ENCODE results near the gene NHP2. TPM values are rescaled to one million over a fixed set of nuclear protein-coding genes. Genes with fewer than 3 reads are reported as not detected.

NHP2 gene
- total RNA-seq, 1 experiment from 2014 or later = 263 TPM

GRCh38 chr5:178163772-178164735 lies 10.4 kb upstream of the NHP2 start (continued):
- no peak for TF ChIP-seq ZNF532 (CRISPR knock-in tag; IDR thresholded peaks at IDR 0.05; ENCODE audit: borderline replicate concordance)

GRCh38 chr5:178162481-178162880 lies 8.8 kb upstream of the NHP2 start:
- Mint-ChIP-seq H3K4me1 (peaks cover 10% of the 10 kb centered on the region), H3K4me3 (no peak overlapping the region), H3K27me3 (ENCODE audit: low read depth) (peaks cover 20% of the 10 kb centered on the region), H3K9me3 (no peaks in the 10 kb centered on the region), H3K36me3 (no peaks in the 10 kb centered on the region), H3K27ac (no peak overlapping the region)
- POLR2A ChIA-PET = interaction anchor here (1.0 kb wide), 1 partner anchor 42 kb away, joined by 3 read pairs; the partner anchor contains the start of gene HNRNPAB
- CTCF ChIA-PET = interaction anchor here (0.9 to 1.7 kb wide), 2 partner anchors 86 to 87 kb away, joined by 3 to 9 read pairs; no protein-coding TSS in a partner anchor
- ATAC-seq = no peak
- no peak for DNase-seq (ENCODE audit: low spot score)
- TF ChIP-seq NR2C2 (CRISPR knock-in tag; IDR thresholded peaks at IDR 0.05) (no peak), ESRRA (CRISPR knock-in tag; IDR thresholded peaks at IDR 0.05; ENCODE audit: borderline replicate concordance) (no peak), ZBTB21 (CRISPR knock-in tag; IDR thresholded peaks at IDR 0.05; ENCODE audit: borderline replicate concordance) (no peak), ZNF396 (CRISPR knock-in tag; IDR thresholded peaks at IDR 0.05; ENCODE audit: borderline replicate concordance) (no peak)

GRCh38 chr5:178160176-178160575 lies 6.5 kb upstream of the NHP2 start:
- POLR2A ChIA-PET = no interaction called here
- H3K27ac Mint-ChIP-seq = no peak overlapping the region
- no peaks in the 10 kb centered on the region for H3K36me3 Mint-ChIP-seq

More at GRCh38 chr5:178160176-178160575, 6.5 kb upstream of the NHP2 start:
- CTCF ChIA-PET = interaction anchor here (1.1 kb wide), 1 partner anchor 85 kb away, joined by 3 read pairs; no protein-coding TSS in a partner anchor
- ATAC-seq (no peak), DNase-seq (ENCODE audit: low spot score) (no peak)
- H3K4me1 Mint-ChIP-seq = peaks cover 10% of the 10 kb centered on the region
- H3K27me3 Mint-ChIP-seq (ENCODE audit: low read depth) = peaks cover 20% of the 10 kb centered on the region
- H3K4me3 Mint-ChIP-seq = no peak overlapping the region
- no peak for TF ChIP-seq NFATC4 (CRISPR knock-in tag; IDR thresholded peaks at IDR 0.05)
- no peak for TF ChIP-seq CREM (CRISPR knock-in tag; IDR thresholded peaks at IDR 0.05)
- no peak for TF ChIP-seq ZNF121 (CRISPR knock-in tag; IDR thresholded peaks at IDR 0.05)
- TF ChIP-seq MYBL2 (CRISPR knock-in tag; IDR thresholded peaks at IDR 0.05) = no peak
- no peak for TF ChIP-seq RELA (CRISPR knock-in tag; IDR thresholded peaks at IDR 0.05; ENCODE audit: borderline replicate concordance)
- TF ChIP-seq GRHL2 (CRISPR knock-in tag; IDR thresholded peaks at IDR 0.05; ENCODE audit: insufficient replicate concordance, severe bottlenecking) = no peak
- TF ChIP-seq ZNF263 (CRISPR knock-in tag; IDR thresholded peaks at IDR 0.05; ENCODE audit: low read depth) = no peak
- no peak for TF ChIP-seq FOXJ3 (CRISPR knock-in tag; IDR thresholded peaks at IDR 0.05; ENCODE audit: borderline replicate concordance)
- no peak for TF ChIP-seq ZNF281 (CRISPR knock-in tag; IDR thresholded peaks at IDR 0.05)
- no peak for TF ChIP-seq FOXK1 (CRISPR knock-in tag; IDR thresholded peaks at IDR 0.05)
- no peak for TF ChIP-seq ZNF232 (CRISPR knock-in tag; IDR thresholded peaks at IDR 0.05)
- H3K9me3 Mint-ChIP-seq = no peaks in the 10 kb centered on the region
